ACC112 (cell line): ENCODE data around the gene CBFB.

Experiments used
- H2AFZ ChIP-seq: fragments of 200-600 bp; sonication (generic); one replicate; pipeline ENCODE4 v1.6.0; 2017; ENCODE audit warnings: antibody characterized with exemption, low read length; ENCODE audit not compliant: unreplicated experiment
- H3K27ac ChIP-seq: fragments of 200-600 bp; sonication (generic); 2 replicates; pipeline ENCODE4 v1.5.1; 2014; ENCODE audit warnings: low read depth, mild to moderate bottlenecking, antibody characterized with exemption, low read length, moderate library complexity
- H3K27me3 ChIP-seq: fragments of 200-600 bp; sonication (generic); 2 replicates; pipeline ENCODE4 v1.6.1; 2014; ENCODE audit warnings: mild to moderate bottlenecking, antibody characterized with exemption, low read length, moderate library complexity, mixed read lengths; ENCODE audit not compliant: insufficient read depth
- H3K36me3 ChIP-seq: fragments of 200-600 bp; sonication (generic); 2 replicates; pipeline ENCODE4 v1.6.1; 2016; ENCODE audit warnings: mild to moderate bottlenecking, antibody characterized with exemption, low read length, moderate library complexity, mixed read lengths; ENCODE audit not compliant: insufficient read depth
- H3K4me1 ChIP-seq: fragments of 200-600 bp; sonication (generic); one replicate; pipeline ENCODE4 v1.6.1; 2016; ENCODE audit warnings: low read length, mixed read lengths; ENCODE audit not compliant: insufficient read depth, unreplicated experiment, control insufficient read depth
- H3K4me3 ChIP-seq: fragments of 200-600 bp; sonication (generic); 2 replicates; pipeline ENCODE4 v1.5.1; 2014; ENCODE audit warnings: mild to moderate bottlenecking, low read depth, low read length
- H3K79me2 ChIP-seq: fragments of 200-600 bp; sonication (generic); one replicate; pipeline ENCODE4 v1.6.0; 2016; ENCODE audit warnings: low read length; ENCODE audit not compliant: control insufficient read depth, unreplicated experiment, insufficient read depth

The CBFB gene

DNA sequence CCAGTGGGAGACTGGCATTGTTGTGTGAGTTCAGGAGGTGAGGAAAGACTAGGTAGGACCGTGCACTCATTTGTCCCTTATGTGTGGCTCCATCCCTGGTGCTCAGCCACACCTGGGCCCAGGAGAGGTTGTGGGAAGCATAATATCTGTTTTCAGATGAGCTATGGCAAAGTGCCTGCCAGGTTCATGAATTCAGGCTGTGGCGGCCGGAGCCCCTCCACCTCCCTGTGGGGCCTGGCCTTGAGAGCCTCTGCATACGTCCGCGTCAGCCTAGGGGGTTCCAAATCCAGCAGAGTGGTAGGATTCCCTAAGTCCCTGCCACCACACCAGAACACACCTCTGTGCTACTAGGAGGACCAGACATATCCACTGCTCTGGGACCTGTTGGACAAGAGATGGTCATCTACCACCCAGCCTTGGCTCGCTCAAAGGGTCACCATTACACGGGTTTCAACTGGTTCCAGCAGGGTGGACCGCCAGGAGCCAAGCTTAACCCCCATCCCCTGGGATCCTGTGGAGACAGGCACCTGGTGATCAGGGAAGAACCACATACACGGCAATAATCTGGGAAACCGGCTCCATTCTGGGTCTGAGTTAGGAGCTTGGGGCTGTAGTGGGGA, 119.8 kb downstream of the CBFB start:
- Histone ChIP-seq H3K4me1 (peaks cover 7% of the 10 kb centered on the region), H3K27ac (no peak overlapping the region), H2AFZ (no peak overlapping the region), H3K36me3 (peaks cover 18% of the 10 kb centered on the region; the same call in 1 of the 2 replicates), H3K4me3 (no peak overlapping the region), H3K79me2 (peaks cover 6% of the 10 kb centered on the region), H3K27me3 (no peaks in the 10 kb centered on the region)

DNA sequence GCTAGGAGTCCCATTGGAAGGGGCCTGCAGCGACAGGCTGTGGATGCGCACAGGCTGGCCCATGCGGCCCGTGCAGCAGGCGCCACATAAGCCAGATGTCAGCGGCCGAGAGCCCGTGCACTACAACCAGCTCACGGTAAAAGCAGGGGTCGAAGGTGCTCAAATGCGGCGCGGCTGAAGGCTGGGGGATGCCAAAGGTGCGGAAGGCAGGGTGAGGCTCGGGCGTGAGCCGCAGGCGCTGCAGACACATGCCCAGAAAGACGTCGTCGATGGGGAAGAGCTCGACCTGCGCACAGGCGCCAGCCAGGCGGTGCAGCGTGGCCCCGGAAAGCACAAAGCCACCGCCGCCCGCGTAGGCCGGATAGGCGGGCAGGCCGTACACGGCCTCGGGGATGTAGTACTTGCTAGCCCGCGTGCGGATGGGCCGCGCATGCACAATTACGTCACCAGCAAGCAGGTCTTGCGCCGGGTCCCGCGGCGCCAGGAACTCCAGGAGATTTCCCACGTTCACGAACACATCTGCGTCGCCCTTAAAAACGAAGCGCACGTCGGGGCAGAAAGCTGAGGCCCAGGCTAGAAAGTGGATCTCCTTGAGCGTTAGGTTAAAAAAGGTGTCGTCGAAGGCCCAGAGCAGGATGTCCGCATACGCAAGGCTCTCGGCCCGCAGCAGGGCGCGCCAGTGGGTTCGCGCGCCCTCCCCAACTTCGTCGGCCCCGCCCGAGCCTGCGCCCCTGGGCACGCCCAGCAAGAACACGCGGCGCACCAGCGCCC, 120.5 kb downstream of the CBFB start:
- H3K4me1 ChIP-seq: peaks cover 7% of the 10 kb centered on the region
- peak overlapping the region; percentile 86 for H3K4me3 ChIP-seq
- H3K79me2 ChIP-seq: peaks cover 6% of the 10 kb centered on the region
- peaks cover 15% of the 10 kb centered on the region; the same call in 1 of the 2 replicates for H3K36me3 ChIP-seq
- H3K27ac ChIP-seq: no peak overlapping the region
- no peak overlapping the region for H2AFZ ChIP-seq
- no peaks in the 10 kb centered on the region for H3K27me3 ChIP-seq

DNA sequence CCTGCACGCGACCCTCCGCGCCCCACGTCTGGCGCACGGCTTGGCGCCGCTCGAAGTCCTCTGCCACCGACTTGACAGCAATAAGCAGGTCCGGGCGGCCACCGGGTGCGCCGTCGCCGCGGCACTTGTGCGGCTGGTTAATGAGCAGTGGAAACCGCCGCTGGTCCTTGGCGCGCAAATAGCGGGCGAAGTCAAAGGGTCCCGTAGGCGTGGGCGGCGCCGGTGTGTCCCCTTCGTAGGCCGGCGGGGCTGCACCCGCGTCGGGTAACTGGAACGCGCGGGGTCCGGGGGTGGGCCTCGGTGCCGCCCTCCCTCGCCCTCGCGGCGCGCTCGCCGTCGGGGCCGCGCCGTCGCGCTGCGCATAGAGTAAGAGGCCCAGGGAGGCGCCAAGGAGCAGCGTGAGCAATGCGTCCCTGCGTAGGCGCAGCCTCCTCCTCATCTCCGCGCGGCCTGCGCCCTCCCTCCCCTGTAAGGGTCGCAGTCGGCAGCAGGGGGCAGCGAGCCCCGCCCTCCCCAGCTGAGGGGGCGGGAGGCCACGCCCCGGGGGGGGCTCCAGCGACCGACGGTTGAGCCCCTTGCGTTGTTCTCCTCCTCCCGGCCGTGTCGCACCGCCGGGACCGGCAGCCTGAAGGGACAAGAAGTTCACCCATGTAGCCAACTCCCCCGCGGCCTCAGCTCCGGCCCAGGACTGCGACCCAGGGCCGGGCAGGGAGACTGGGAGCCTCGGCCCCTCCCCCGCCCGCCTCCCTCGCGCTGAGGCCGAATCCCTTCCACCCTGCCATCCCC, 121.3 kb downstream of the CBFB start:
- peak overlapping the region; percentile 86 for H3K4me3 ChIP-seq

More for the DNA sequence above, 121.3 kb downstream of the CBFB start:
- Histone ChIP-seq H3K27me3 (no peaks in the 10 kb centered on the region), H3K36me3 (peaks cover 15% of the 10 kb centered on the region; the same call in 1 of the 2 replicates), H3K79me2 (peaks cover 6% of the 10 kb centered on the region), H3K27ac (peak overlapping the region; percentile 81), H2AFZ (peak overlapping the region; percentile 74), H3K4me1 (peaks cover 7% of the 10 kb centered on the region)
